Upper lobe of left lung (tissue), 6 donors: ENCODE measurements around the gene KIAA1217. TPM values are rescaled to one million over a fixed set of nuclear protein-coding genes. Genes with fewer than 3 reads are reported as not detected.

Experiments used
- ATAC-seq, 2 donors: fragments of 200-7000 bp; cut with Tn5 transposase; one replicate each; pipeline ENCODE4 v1.9.1; 2022; ENCODE audit warnings: mild to moderate bottlenecking in 2 of 2, moderate library complexity in 2 of 2; ENCODE audit not compliant: low FRiP score in 2 of 2
- DNase-seq, 2 donors: peaks; one replicate each; pipeline ENCODE4 v3.0.0-alpha.2; 2019 to 2020
- H3K27ac ChIP-seq, 4 donors: fragments of 200-600 bp; sonication (generic); one replicate each; pipeline ENCODE4 v1.5.1; 2016 to 2019
- H3K27me3 ChIP-seq, 4 donors: fragments of 200-600 bp; sonication (generic); one replicate each; pipeline ENCODE4 v1.5.1; 2017 to 2019
- H3K36me3 ChIP-seq, 4 donors: fragments of 200-600 bp; sonication (generic); one replicate each; pipeline ENCODE4 v1.5.1; 2016 to 2019
- H3K4me1 ChIP-seq, 4 donors: fragments of 200-600 bp; sonication (generic); one replicate each; pipeline ENCODE4 v1.5.1; 2018 to 2019
- H3K4me3 ChIP-seq, 4 donors: fragments of 200-600 bp; sonication (generic); one replicate each; pipeline ENCODE4 v1.5.1; 2017 to 2019; ENCODE audit warnings: mild to moderate bottlenecking in 2 of 4, moderate library complexity in 1 of 4
- H3K9me3 ChIP-seq, 4 donors: fragments of 200-600 bp; sonication (generic); one replicate each; pipeline ENCODE4 v1.5.1; 2018 to 2019
- CTCF ChIP-seq, 6 experiments: fragments of 450-650 bp in 4 of 6; fragments of 200-600 bp in 2 of 6; sonication (generic) in 2 of 6; IDR thresholded peaks; one replicate each; pipeline ENCODE4 v1.5.1; 2016 to 2019; ENCODE audit warnings: antibody characterized with exemption in 6 of 6
- EP300 ChIP-seq, 4 donors: sonication (generic); formaldehyde crosslinking; IDR thresholded peaks; one replicate each; pipeline ENCODE4 v1.5.1; 2017; ENCODE audit warnings: antibody characterized with exemption in 4 of 4, control low read depth in 2 of 4
- POLR2A ChIP-seq, 4 donors: fragments of 450-650 bp; IDR thresholded peaks; one replicate each; pipeline ENCODE4 v1.5.1; 2016 to 2017; ENCODE audit warnings: antibody characterized with exemption in 4 of 4, mild to moderate bottlenecking in 2 of 4
- POLR2AphosphoS5 ChIP-seq, 2 donors: sonication (generic); formaldehyde crosslinking; IDR thresholded peaks; one replicate each; pipeline ENCODE4 v1.5.1; 2017; ENCODE audit warnings: antibody characterized with exemption in 2 of 2
- WGBS, 2 donors: methylation state at CpG; one replicate each; pipeline ENCODE4 v1.1.5; 2017 to 2018; 5-methylcytosine and 5-hydroxymethylcytosine counted together
- total RNA-seq, 6 donors: library from RNA; depleted of rRNA in 4 of 6; stranded (reverse); fragments of >200 nt in 4 of 6; gene quantifications; one replicate each; pipeline versions ENCODE4 v1.1.0 to v1.2.1, GENCODE V29; 2016 to 2021
- donor health status: DM: no; HTN: no; CAD: no; lungs with moderate emphysema.
- donor health status: DM: no; HTN: yes; CAD: no; lungs with severe emphysema.

The KIAA1217 gene
- total RNA-seq, 6 donors from 2014 or later: 18.4 to 109 (median 41.0) TPM

DNA sequence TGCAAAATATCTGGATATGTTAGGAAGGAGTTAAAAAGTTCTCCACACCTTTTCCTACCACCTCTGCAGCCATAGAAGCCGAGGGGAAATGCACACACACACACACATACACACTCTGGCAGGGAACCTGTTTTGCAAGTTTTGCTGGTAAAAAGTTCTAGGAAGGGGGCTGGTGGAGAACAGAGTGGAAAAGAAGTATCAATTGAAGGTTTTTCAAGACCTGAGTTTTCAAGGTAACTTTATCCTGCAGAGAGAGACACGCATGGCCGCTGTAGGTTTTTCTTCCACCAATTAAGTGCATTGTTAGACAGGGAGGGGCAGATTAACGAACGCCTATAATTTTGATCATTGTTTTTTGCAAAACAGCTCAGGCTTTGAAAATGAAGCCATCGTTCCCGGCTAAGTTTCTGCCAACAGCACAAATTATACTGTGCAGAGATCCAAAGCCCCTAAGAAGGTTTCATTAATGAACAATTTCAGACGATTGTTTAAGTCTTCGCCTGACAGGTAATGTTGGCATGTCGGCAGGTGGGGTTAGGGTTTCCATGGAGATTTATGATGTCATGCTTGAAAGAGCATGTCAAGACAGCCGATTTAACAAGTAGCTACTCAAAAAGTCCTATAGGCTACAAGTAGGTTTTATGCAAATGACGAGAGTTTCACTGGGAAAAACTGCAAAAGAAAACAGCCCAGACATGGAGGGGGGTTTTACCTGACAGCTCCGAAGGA is 29.7 kb downstream of the KIAA1217 start:
- Histone ChIP-seq H3K27me3 (no peaks in the 10 kb centered on the region), H3K9me3 (no peaks in the 10 kb centered on the region), H3K27ac (peak overlapping the region; percentile 37 to 65 (median 42)), H3K36me3 (no peaks in the 10 kb centered on the region), H3K4me1 (peaks cover 9 to 33% (median 20%) of the 10 kb centered on the region in 4 donors), H3K4me3 (peak overlapping the region in 3 of 4 donors; percentile 20 to 35 (median 24))
- no peak for DNase-seq
- ATAC-seq: peak; percentile 34 to 71
- no peak for TF ChIP-seq POLR2AphosphoS5 (IDR thresholded peaks at IDR 0.05)
- 30 to 34% methylated on average over 13 of the region's 13 CpGs for WGBS, 2 donors

DNA sequence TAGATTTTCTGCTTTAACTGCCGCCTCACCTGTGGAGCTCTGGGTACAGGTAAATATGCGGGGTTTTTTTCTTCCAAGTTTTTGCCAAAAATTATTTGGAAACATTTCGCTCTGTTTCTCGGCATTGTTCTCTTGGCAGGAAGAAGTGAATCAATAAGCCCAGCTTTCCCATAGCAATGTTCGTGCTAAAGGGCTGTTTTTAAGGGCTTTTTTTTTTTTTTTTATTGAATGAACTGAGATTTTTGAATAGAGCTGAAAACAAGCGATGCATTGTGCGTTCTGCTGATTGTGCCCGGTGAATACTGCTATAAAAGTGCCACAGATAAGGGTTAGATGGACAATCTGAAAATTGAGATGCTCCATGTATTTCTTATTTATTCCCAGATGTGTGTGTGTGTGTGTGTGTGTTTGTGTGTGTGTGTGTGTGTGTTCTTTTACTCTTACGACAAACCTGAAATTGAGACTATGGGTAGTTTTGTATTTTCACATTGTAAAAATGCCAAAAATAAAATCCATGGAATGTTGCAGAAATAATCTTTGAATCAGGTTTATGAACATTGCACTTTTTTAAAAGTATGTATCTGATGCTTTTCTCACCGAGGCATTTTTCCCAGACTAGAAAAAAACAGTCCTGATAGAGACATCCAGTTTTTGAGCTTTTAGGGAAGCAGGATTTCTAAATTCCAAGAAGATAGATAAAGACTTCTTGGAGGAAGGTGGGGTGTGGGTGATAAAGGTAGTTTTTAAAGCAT is 30.5 kb downstream of the KIAA1217 start:
- no peaks in the 10 kb centered on the region for H3K36me3 ChIP-seq
- H3K4me1 ChIP-seq: peaks cover 9 to 33% (median 20%) of the 10 kb centered on the region in 4 donors
- DNase-seq: no peak
- no peak for ATAC-seq
- H3K9me3 ChIP-seq: no peaks in the 10 kb centered on the region
- WGBS, 2 donors: 41 to 45% methylated on average over 10 of the region's 10 CpGs
- TF ChIP-seq CTCF (IDR thresholded peaks at IDR 0.05): no peak
- no peak for TF ChIP-seq EP300 (IDR thresholded peaks at IDR 0.05)
- TF ChIP-seq POLR2AphosphoS5 (IDR thresholded peaks at IDR 0.05): no peak
- no peak for TF ChIP-seq POLR2A (IDR thresholded peaks at IDR 0.05)
- peak overlapping the region; percentile 47 to 65 (median 60) for H3K27ac ChIP-seq
- H3K27me3 ChIP-seq: no peaks in the 10 kb centered on the region
- peak overlapping the region in 3 of 4 donors; percentile 20 to 35 (median 24) for H3K4me3 ChIP-seq

DNA sequence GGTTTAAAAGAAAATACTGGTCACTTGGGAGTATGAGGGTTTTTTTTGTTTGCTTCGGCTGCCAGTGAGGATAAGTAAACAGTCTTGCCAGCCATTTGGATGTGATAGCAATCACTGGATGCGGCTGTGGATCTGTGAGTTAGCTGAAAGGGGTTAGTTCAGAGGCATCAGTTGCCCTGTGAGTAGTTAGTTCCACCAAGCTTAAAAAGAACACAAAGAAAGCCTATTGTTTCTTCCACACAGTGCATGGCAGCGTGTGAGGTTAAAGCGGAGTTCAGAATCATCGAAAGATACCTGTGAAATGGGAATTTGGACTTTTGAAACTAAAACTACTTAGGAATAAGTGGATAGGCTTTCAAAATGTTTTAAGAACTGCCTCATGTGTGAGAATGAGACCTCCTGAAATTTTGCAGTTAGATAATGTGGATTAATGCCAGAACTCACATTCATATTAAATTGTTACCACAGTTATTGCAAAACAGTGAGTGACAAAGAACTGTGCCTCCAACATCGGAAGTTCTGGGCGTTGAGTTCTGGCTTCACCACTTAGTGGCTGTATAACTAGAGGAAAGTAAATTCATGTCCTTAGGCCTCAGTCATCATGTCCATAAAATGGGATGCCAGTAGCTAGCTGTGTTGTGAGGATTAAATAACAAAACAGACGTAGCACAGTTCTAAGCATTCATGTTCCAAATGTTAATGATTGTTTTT is 31.3 kb downstream of the KIAA1217 start:
- Histone ChIP-seq H3K36me3 (no peaks in the 10 kb centered on the region), H3K27ac (peak overlapping the region; percentile 47 to 65 (median 60)), H3K9me3 (no peaks in the 10 kb centered on the region), H3K4me3 (peak overlapping the region in 3 of 4 donors; percentile 20 to 35 (median 24)), H3K4me1 (peaks cover 9 to 33% (median 20%) of the 10 kb centered on the region in 4 donors), H3K27me3 (no peaks in the 10 kb centered on the region)
- ATAC-seq: peak in 1 of 2 donors; percentile 45
- DNase-seq: no peak
- no peak for TF ChIP-seq POLR2AphosphoS5 (IDR thresholded peaks at IDR 0.05)
- TF ChIP-seq POLR2A (IDR thresholded peaks at IDR 0.05): no peak
- TF ChIP-seq CTCF (IDR thresholded peaks at IDR 0.05): no peak
- TF ChIP-seq EP300 (IDR thresholded peaks at IDR 0.05): no peak
- 47 to 52% methylated on average over 8 of the region's 8 CpGs for WGBS, 2 donors

DNA sequence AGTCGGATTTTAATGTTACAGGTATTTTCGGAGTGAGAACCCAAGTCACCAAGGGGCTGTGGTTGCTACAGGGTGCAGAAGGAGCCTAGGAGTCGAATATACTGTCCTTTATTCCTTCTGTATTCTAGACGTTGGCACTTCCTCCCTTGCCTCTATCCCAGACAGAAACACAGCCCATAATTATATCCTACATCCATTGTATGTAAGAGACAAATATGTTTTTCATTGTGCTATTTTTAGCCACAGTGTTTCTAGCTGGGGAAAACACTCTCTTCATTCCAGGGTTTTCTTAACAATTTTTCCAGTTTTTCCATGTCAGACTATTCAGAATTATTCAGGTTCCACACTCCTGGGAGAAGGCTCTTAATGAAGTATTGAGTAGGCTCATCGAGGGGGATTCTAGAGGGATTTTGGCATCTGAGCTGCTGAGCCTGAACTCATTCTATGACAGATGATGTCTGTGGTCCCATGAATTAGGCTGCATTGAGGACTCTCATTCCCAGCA is 32.6 kb downstream of the KIAA1217 start:
- Histone ChIP-seq H3K9me3 (no peaks in the 10 kb centered on the region), H3K36me3 (no peaks in the 10 kb centered on the region), H3K4me3 (no peak overlapping the region), H3K27me3 (no peaks in the 10 kb centered on the region), H3K27ac (peak overlapping the region in 1 of 4 donors; percentile 36), H3K4me1 (peaks cover 9 to 33% (median 20%) of the 10 kb centered on the region in 4 donors)
- TF ChIP-seq CTCF (IDR thresholded peaks at IDR 0.05) (no peak), POLR2A (IDR thresholded peaks at IDR 0.05) (no peak), POLR2AphosphoS5 (IDR thresholded peaks at IDR 0.05) (no peak), EP300 (IDR thresholded peaks at IDR 0.05) (no peak)
- DNase-seq: no peak
- ATAC-seq: no peak
- WGBS, 2 donors: 53 to 57% methylated on average over 5 of the region's 5 CpGs

- 51 to 64% methylated on average over 4 of the region's 4 CpGs for WGBS, 2 donors
- DNase-seq (no peak), ATAC-seq (no peak)
- H3K9me3 ChIP-seq: no peaks in the 10 kb centered on the region
- H3K27ac ChIP-seq: no peak overlapping the region
- TF ChIP-seq POLR2AphosphoS5 (IDR thresholded peaks at IDR 0.05): no peak
- no peak overlapping the region for H3K4me3 ChIP-seq
- peaks cover 9 to 28% (median 20%) of the 10 kb centered on the region in 4 donors for H3K4me1 ChIP-seq
- no peaks in the 10 kb centered on the region for H3K36me3 ChIP-seq
- H3K27me3 ChIP-seq: no peaks in the 10 kb centered on the region
Observed at GRCh38 chr10:24242562-24242961, 33.6 kb downstream of the KIAA1217 start.
